HG02840 (cell line): ENCODE data around the gene PRSS50.

Experiments
- ATAC-seq: cut with Tn5 transposase; IDR thresholded peaks from one replicate; pipeline ENCODE4 v1.9.1; 2021; ENCODE audit warnings: mild to moderate bottlenecking, moderate library complexity, moderate number of reproducible peaks; ENCODE audit not compliant: unreplicated experiment, low FRiP score

The PRSS50 gene

GRCh38 chr3:46672349-46672695, 45.3 kb downstream of the PRSS50 start:
- ATAC-seq: no peak

- ATAC-seq: no peak
These were observed 45.9 kb downstream of the PRSS50 start for GRCh38 chr3:46671541-46672348.

GRCh38 chr3:46670891-46671427, 46.7 kb downstream of the PRSS50 start:
- no peak for ATAC-seq

- no peak for ATAC-seq
These were observed 47.4 kb downstream of the PRSS50 start for GRCh38 chr3:46670000-46670890.

- no peak for ATAC-seq
These were observed 48.3 kb downstream of the PRSS50 start for GRCh38 chr3:46669191-46669999.

- no peak for ATAC-seq
These were observed 49.1 kb downstream of the PRSS50 start for GRCh38 chr3:46668591-46668990.

GRCh38 chr3:46668116-46668515, 49.6 kb downstream of the PRSS50 start:
- ATAC-seq: no peak

GRCh38 chr3:46667657-46668056, 50.0 kb downstream of the PRSS50 start:
- no peak for ATAC-seq

GRCh38 chr3:46667061-46667621, 50.5 kb downstream of the PRSS50 start:
- no peak for ATAC-seq

GRCh38 chr3:46666453-46666845, 51.2 kb downstream of the PRSS50 start:
- no peak for ATAC-seq

- no peak for ATAC-seq
These were observed 51.8 kb downstream of the PRSS50 start for GRCh38 chr3:46665763-46666452.

GRCh38 chr3:46664971-46665762, 52.5 kb downstream of the PRSS50 start:
- no peak for ATAC-seq

- no peak for ATAC-seq
These were observed 53.3 kb downstream of the PRSS50 start for GRCh38 chr3:46664188-46664970.

- no peak for ATAC-seq
These were observed 54.0 kb downstream of the PRSS50 start for GRCh38 chr3:46663591-46664135.

GRCh38 chr3:46662771-46663551, 54.7 kb downstream of the PRSS50 start:
- no peak for ATAC-seq
